GM19043 (cell line): Measurements from ENCODE around the gene SRC.

Source experiments
- ATAC-seq: cut with Tn5 transposase; IDR thresholded peaks from one replicate; pipeline ENCODE4 v1.9.1; 2021; ENCODE audit warnings: low read depth; ENCODE audit not compliant: unreplicated experiment

SRC gene

GRCh38 chr20:37442547-37442946 is 96.6 kb downstream of the SRC start:
- no peak for ATAC-seq

GRCh38 chr20:37442986-37443385 is 97.0 kb downstream of the SRC start:
- ATAC-seq = no peak

GRCh38 chr20:37443596-37443995 is 97.7 kb downstream of the SRC start:
- ATAC-seq = no peak

GRCh38 chr20:37445041-37445440 is 99.1 kb downstream of the SRC start:
- ATAC-seq = no peak

GRCh38 chr20:37446286-37447032 is 100.5 kb downstream of the SRC start:
- ATAC-seq = no peak

GRCh38 chr20:37447688-37448087 is 101.7 kb downstream of the SRC start:
- ATAC-seq = no peak

- no peak for ATAC-seq
Observed at GRCh38 chr20:37449276-37449675, 103.3 kb downstream of the SRC start.

GRCh38 chr20:37450344-37450743 is 104.4 kb downstream of the SRC start:
- no peak for ATAC-seq

GRCh38 chr20:37451616-37452015 is 105.7 kb downstream of the SRC start:
- ATAC-seq = no peak

- no peak for ATAC-seq
Observed at GRCh38 chr20:37452236-37452635, 106.3 kb downstream of the SRC start.

- ATAC-seq = no peak
Observed at GRCh38 chr20:37453288-37453687, 107.3 kb downstream of the SRC start.

- no peak for ATAC-seq
Observed at GRCh38 chr20:37453836-37454235, 107.9 kb downstream of the SRC start.

GRCh38 chr20:37454636-37455385 is 108.9 kb downstream of the SRC start:
- no peak for ATAC-seq
